Measurements from ENCODE around the gene FCHO2.

Gene FCHO2

DNA sequence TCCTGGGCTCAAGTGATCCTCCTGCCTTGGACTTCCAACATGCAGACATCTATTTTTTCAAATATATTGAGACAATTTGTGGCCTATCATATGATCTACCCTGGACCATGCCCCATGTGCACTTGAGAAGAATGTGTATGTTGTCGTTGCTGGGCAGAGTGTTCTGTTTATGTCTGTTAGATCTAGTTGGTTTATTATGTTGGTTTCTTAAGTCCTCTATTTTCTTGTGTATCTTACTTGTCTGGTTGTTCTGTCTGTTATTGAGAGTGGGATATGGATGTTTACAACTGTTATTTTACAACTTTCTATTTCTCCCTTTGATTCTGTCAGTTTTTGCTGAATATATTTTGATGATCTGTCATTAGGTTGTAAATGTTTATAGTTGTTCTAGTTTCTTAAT, 154.3 kb downstream of the FCHO2 start:
- TF ChIP-seq, protein P1, sequence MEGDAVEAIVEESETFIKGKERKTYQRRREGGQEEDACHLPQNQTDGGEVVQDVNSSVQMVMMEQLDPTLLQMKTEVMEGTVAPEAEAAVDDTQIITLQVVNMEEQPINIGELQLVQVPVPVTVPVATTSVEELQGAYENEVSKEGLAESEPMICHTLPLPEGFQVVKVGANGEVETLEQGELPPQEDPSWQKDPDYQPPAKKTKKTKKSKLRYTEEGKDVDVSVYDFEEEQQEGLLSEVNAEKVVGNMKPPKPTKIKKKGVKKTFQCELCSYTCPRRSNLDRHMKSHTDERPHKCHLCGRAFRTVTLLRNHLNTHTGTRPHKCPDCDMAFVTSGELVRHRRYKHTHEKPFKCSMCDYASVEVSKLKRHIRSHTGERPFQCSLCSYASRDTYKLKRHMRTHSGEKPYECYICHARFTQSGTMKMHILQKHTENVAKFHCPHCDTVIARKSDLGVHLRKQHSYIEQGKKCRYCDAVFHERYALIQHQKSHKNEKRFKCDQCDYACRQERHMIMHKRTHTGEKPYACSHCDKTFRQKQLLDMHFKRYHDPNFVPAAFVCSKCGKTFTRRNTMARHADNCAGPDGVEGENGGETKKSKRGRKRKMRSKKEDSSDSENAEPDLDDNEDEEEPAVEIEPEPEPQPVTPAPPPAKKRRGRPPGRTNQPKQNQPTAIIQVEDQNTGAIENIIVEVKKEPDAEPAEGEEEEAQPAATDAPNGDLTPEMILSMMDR (IDR thresholded peaks at IDR 0.05; ENCODE audit: borderline replicate concordance, insufficient read depth, low read depth, low read length) = no peak
- no peak overlapping the region for H3K4me3 ChIP-seq (ENCODE audit: low read depth, low read length)

DNA sequence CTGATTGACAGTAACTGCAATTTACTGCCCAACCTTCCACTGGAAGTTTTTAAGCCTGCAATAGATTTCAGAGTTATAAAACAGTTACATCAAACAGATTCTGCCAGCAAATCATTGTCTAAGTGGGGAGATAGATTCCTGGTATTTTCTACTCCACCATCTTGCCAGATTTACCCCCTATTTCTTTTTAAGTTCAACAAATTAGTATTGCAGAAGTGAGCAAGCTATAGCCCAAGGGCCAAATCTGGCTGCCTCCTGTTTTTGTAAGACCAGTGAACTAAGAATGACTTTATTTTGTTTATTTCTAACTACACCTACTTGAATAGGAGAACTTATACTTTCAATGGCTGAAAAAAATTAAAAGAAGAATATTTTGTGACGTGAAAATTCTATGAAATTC, 155.7 kb downstream of the FCHO2 start:
- TF ChIP-seq, protein P1 (IDR thresholded peaks at IDR 0.05; ENCODE audit: borderline replicate concordance, insufficient read depth, low read depth, low read length) = no peak
- H3K4me3 ChIP-seq (ENCODE audit: low read depth, low read length) = no peak overlapping the region

DNA sequence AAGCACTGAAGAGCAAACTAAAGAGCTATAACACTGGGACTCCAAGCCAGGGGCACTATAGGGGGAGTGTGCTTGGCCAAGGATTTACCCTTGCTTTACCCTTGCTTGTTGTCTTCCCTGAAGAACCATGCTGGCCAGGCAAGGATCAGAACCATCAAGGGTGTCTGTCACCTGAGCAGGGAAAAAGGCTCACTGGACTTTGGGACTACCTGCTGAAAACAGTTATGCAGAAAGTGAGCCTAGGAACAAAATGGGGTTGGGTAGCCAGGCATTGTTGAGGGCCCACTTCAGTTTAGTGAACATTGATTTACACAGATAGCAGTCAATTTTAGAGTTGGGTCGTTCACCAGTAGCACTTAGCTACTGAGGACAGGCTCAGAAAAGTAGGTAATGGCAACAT, 156.5 kb downstream of the FCHO2 start:
- TF ChIP-seq, protein P1 (IDR thresholded peaks at IDR 0.05; ENCODE audit: borderline replicate concordance, insufficient read depth, low read depth, low read length) = no peak
- no peak overlapping the region for H3K4me3 ChIP-seq (ENCODE audit: low read depth, low read length)

DNA sequence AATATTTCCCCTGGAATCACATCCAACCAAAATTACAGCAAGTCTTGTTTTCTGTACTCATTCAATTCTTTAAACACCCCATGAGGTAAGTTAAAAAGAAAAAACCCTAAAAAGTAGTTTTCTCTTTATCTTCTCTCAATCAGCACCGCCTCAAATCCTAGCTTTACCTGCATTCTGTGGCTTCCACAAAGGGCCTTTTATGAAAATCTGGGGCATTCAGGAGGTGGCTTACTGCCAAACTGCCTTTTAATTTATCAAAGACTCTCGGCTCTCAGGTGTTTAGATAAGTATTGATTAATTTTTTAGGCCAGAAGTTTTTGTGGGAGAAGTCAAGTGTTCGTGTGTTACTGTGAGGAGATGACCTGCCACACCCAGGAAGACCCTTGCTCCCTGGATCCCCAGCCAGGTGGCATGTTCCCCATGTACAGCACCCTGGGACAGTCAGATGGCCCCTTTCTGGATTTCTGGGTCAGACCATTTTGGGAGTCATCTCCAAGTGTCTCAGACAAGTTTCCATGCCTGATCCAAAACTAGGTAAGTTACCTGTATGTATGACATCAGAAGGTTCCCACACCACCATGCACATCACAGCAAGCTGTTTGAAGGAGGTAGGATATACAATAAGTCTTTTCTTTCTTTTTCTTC, 158.3 kb downstream of the FCHO2 start:
- TF ChIP-seq, protein P1 (IDR thresholded peaks at IDR 0.05; ENCODE audit: borderline replicate concordance, insufficient read depth, low read depth, low read length) = no peak
- no peak overlapping the region for H3K4me3 ChIP-seq (ENCODE audit: low read depth, low read length)

DNA sequence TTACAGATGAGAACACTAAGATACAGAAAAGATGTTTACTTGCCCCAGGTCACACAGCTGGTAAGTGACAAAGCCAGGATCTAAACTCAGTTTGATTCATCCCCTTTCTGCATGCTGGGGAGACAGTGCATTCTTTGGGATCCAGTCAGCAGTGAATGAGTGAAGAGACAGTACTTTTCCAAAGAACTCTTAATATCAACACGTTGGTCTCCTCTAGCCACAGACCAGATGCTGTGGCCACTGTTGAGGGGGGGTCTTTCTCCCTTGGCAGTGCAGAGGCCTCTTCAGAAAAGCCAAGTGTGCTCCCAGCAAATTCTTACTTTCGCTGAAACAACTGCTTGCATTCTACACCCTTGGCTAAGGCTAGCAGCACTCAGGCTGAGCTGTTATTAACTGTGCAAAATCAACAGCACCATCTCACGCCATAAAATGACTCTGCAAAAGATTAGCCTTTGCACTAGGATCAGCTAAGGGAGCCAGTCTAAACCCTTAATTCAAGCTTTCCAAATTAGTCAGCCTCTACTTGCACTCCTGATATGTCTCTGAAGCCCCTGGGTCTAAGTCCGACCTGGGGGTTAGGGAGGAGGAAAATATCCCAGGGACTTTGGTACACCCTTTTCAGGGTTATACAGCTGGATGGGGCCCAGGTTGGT, 159.7 kb downstream of the FCHO2 start:
- no peak overlapping the region for H3K4me3 ChIP-seq (ENCODE audit: low read depth, low read length)
- TF ChIP-seq, protein P1 (IDR thresholded peaks at IDR 0.05; ENCODE audit: borderline replicate concordance, insufficient read depth, low read depth, low read length) = no peak

DNA sequence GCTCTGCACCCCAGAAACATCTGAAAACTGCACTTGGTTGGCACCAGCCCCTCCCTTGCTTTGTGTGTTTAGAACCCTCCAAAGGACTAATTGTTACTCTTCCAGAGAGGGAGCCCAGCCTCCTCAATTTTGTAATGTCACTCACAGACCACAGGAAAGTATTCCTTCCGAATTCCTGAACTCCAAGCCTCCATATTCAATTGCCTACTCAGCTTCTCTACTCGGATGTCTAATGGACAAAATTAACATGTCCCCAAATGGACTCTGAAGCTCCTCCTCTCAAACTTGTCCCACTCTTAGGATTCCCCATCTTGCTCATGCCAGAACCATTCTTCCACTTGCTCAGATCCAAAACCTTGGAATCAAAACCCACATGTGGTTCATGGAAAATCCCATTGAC, 160.7 kb downstream of the FCHO2 start:
- TF ChIP-seq, protein P1 (IDR thresholded peaks at IDR 0.05; ENCODE audit: borderline replicate concordance, insufficient read depth, low read depth, low read length) = no peak
- H3K4me3 ChIP-seq (ENCODE audit: low read depth, low read length) = no peak overlapping the region
